Activated naive CD4-positive, alpha-beta T cell treated with anti-CD3 and anti-CD28 coated beads, Interleukin-2, amount 50 U/mL, for 24 hours (primary cell): ENCODE measurements around the gene SLC44A4.

Source experiments
- H3K27ac Mint-ChIP-seq: one replicate; pipeline ENCODE4 v1.8.0; 2021; ENCODE audit warnings: mild to moderate bottlenecking, mixed read lengths
- H3K27me3 Mint-ChIP-seq: one replicate; pipeline ENCODE4 v1.8.0; 2021; ENCODE audit warnings: mixed read lengths
- H3K36me3 Mint-ChIP-seq: one replicate; pipeline ENCODE4 v1.8.0; 2021; ENCODE audit warnings: mixed read lengths
- H3K4me1 Mint-ChIP-seq: one replicate; pipeline ENCODE4 v1.8.0; 2021; ENCODE audit warnings: mixed read lengths
- H3K4me3 Mint-ChIP-seq: one replicate; pipeline ENCODE4 v1.8.0; 2021; ENCODE audit warnings: mild to moderate bottlenecking, mixed read lengths
- H3K9me3 Mint-ChIP-seq: one replicate; pipeline ENCODE4 v1.8.0; 2021; ENCODE audit warnings: mixed read lengths

SLC44A4 gene

DNA sequence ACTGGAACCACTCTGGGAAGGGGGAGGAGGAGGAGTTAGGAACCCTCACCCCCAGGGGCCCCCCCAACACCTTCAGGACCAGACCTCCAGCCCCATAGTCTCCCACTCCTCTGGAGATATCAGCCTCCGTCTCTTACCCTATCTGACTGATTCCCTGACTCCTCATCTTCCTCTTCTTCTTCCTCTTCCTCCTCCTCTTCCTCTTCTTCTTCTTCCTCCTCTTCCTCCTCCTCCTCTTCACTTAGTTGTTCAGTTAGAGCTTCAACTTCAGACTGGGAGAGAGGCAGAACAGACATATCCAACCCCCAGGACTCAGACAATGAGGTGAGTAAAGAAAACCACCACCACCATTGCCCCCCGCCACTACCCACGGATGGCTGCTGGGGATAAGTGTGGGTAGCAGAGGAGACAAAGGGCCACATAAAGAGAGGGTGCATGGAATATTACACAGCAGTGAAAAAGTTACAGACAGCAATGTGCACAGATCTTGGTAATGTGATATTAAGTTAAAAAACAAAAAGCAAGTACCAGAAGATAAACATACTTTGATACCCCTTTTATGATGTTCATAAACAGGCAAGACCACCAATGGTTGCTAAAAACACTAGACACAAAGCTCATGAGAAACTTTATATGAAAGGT is 10.7 kb upstream of the SLC44A4 start:
- no peak overlapping the region for H3K4me3 Mint-ChIP-seq
- H3K27ac Mint-ChIP-seq: no peak overlapping the region
- H3K27me3 Mint-ChIP-seq: no peaks in the 10 kb centered on the region
- no peaks in the 10 kb centered on the region for H3K4me1 Mint-ChIP-seq
- H3K36me3 Mint-ChIP-seq: peaks cover 13% of the 10 kb centered on the region
- no peaks in the 10 kb centered on the region for H3K9me3 Mint-ChIP-seq

- no peaks in the 10 kb centered on the region for H3K4me1 Mint-ChIP-seq
- peaks cover 13% of the 10 kb centered on the region for H3K36me3 Mint-ChIP-seq
- H3K27ac Mint-ChIP-seq: no peak overlapping the region
- no peak overlapping the region for H3K4me3 Mint-ChIP-seq
- H3K9me3 Mint-ChIP-seq: no peaks in the 10 kb centered on the region
- no peaks in the 10 kb centered on the region for H3K27me3 Mint-ChIP-seq
Observed at GRCh38 chr6:31888276-31889258, 9.8 kb upstream of the SLC44A4 start.

DNA sequence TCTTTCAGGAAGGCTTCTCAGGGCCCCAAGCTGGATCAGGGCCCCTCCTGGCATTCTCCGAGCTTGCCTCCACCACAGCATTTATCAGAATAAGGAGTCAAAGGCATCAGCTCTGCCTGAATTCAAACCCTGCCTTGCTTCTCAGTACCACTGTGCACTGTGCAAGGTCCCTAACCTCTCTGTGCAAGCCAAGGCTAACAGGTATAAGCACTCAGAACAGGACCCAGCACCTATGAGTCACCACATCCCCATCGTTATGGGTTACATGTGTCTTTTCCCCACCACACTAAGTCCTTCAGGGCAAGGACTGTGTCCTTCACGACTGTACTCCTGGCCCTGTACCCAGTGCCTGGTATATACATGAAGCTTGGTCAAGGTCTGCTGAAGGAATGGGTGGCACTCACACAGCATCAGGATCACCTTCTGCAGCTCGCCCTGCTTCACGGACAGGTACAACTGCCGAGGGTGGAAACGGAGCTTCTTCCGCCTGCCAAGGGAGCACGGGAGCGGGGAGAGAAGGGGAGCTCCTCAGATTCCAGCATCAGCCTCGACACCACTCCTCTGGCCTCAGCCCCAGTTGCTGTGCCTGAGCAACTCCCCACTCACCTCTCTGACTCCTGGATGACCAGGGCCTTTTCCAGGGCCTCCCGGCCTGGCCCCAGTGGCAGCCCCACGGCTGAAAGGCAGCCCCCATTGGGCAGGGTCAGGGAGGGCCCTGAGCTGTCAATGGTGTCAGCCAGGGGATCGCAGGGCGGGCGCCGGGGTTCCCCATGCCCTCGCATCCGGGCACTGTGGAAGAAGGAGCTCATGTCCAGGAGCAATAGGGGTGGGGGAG is 8.6 kb upstream of the SLC44A4 start:
- Mint-ChIP-seq H3K27me3 (no peaks in the 10 kb centered on the region), H3K27ac (no peak overlapping the region), H3K9me3 (no peaks in the 10 kb centered on the region), H3K4me3 (no peak overlapping the region), H3K4me1 (no peaks in the 10 kb centered on the region), H3K36me3 (peaks cover 13% of the 10 kb centered on the region)

DNA sequence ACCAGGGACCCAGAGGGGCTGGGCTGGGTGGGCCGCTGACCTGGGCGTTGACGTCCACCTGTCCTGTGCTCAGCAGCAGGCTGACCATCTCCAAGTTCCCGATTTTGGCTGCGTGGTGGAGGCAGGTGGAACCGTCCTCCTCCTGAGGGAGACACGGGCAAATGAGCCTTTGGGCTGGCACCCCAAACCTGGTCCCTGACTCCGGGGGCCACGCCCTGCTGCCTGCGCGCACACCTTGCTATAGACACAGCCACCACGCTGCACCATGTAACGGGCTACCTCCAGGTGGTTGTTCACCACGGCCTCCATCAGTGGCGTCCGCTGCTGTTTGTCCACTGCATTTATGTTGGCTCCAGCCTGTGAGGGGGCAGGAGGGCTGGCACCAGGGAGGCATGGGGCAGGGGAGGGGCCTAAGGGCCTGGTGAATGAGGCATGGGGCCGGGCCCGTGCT is 7.8 kb upstream of the SLC44A4 start:
- Mint-ChIP-seq H3K4me3 (no peak overlapping the region), H3K27ac (no peak overlapping the region), H3K27me3 (no peaks in the 10 kb centered on the region), H3K36me3 (peaks cover 13% of the 10 kb centered on the region), H3K4me1 (no peaks in the 10 kb centered on the region), H3K9me3 (no peaks in the 10 kb centered on the region)

- no peaks in the 10 kb centered on the region for H3K9me3 Mint-ChIP-seq
- no peak overlapping the region for H3K4me3 Mint-ChIP-seq
- H3K27ac Mint-ChIP-seq: no peak overlapping the region
- H3K4me1 Mint-ChIP-seq: no peaks in the 10 kb centered on the region
- peaks cover 17% of the 10 kb centered on the region for H3K36me3 Mint-ChIP-seq
- H3K27me3 Mint-ChIP-seq: no peaks in the 10 kb centered on the region
Observed at GRCh38 chr6:31884528-31885035, 5.8 kb upstream of the SLC44A4 start.

- Mint-ChIP-seq H3K9me3 (no peaks in the 10 kb centered on the region), H3K4me3 (no peak overlapping the region), H3K27ac (no peak overlapping the region), H3K27me3 (no peaks in the 10 kb centered on the region), H3K36me3 (peaks cover 17% of the 10 kb centered on the region), H3K4me1 (no peaks in the 10 kb centered on the region)
Observed at GRCh38 chr6:31883676-31884075, 4.9 kb upstream of the SLC44A4 start.

GRCh38 chr6:31882344-31882743 is 3.5 kb upstream of the SLC44A4 start:
- Mint-ChIP-seq H3K9me3 (no peaks in the 10 kb centered on the region), H3K27me3 (no peaks in the 10 kb centered on the region), H3K4me1 (no peaks in the 10 kb centered on the region), H3K36me3 (peaks cover 17% of the 10 kb centered on the region), H3K27ac (no peak overlapping the region), H3K4me3 (no peak overlapping the region)

GRCh38 chr6:31881136-31881859 is 2.5 kb upstream of the SLC44A4 start:
- Mint-ChIP-seq H3K27ac (no peak overlapping the region), H3K4me3 (no peak overlapping the region), H3K36me3 (peaks cover 17% of the 10 kb centered on the region), H3K27me3 (no peaks in the 10 kb centered on the region), H3K9me3 (no peaks in the 10 kb centered on the region), H3K4me1 (no peaks in the 10 kb centered on the region)

- Mint-ChIP-seq H3K4me1 (no peaks in the 10 kb centered on the region), H3K36me3 (peaks cover 13% of the 10 kb centered on the region), H3K4me3 (no peak overlapping the region), H3K27ac (no peak overlapping the region), H3K9me3 (no peaks in the 10 kb centered on the region), H3K27me3 (no peaks in the 10 kb centered on the region)
Observed at GRCh38 chr6:31880616-31881015, 1.8 kb upstream of the SLC44A4 start.

DNA sequence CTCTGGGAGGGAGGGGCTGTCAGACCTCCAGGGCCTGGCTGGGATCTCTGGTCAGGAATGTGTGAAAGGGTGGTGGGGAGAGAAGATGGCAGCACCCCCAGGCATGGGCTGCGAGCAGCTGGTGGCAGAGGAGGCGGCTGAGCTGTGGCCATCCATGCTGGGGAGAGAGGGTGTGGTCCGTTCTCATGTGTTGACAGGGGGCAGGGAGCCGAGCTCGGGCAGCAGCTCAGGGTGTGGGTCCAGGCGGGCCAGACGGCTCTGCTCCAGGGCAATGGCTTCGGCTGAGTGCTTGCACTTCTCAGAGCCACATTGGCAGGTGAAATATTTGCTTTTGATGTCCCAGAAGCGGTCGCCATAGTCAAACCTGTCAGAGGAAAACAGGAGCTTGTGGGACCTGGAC is 1.1 kb upstream of the SLC44A4 start:
- H3K4me3 Mint-ChIP-seq: no peak overlapping the region
- H3K4me1 Mint-ChIP-seq: no peaks in the 10 kb centered on the region
- H3K27ac Mint-ChIP-seq: no peak overlapping the region
- H3K27me3 Mint-ChIP-seq: no peaks in the 10 kb centered on the region
- H3K36me3 Mint-ChIP-seq: peaks cover 13% of the 10 kb centered on the region
- H3K9me3 Mint-ChIP-seq: no peaks in the 10 kb centered on the region

DNA sequence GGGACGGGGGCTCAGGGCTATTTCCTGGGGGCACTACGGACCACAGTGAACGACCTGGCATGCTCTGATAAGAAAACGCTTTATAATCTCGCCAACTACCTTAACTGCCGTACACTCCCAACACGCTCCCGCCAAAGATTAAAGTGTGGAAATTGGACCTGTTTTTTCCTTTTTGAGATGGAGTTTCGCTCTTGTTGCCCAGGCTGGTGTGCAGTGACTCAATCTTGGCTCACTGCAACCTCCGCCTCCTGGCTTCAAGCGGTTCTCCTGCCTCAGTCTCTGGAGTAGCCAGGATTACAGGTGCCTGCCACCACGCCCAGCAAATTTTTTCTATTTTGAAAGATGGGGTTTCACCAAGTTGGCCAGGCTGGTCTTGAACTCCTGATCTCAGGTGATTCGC is 346 bp upstream of the SLC44A4 start:
- Mint-ChIP-seq H3K4me3 (no peak overlapping the region), H3K4me1 (no peaks in the 10 kb centered on the region), H3K36me3 (peaks cover 13% of the 10 kb centered on the region), H3K9me3 (no peaks in the 10 kb centered on the region), H3K27ac (no peak overlapping the region), H3K27me3 (no peaks in the 10 kb centered on the region)

GRCh38 chr6:31878222-31878621 is 575 bp downstream of the SLC44A4 start:
- peaks cover 13% of the 10 kb centered on the region for H3K36me3 Mint-ChIP-seq
- H3K27ac Mint-ChIP-seq: no peak overlapping the region
- no peak overlapping the region for H3K4me3 Mint-ChIP-seq
- no peaks in the 10 kb centered on the region for H3K9me3 Mint-ChIP-seq
- H3K4me1 Mint-ChIP-seq: no peaks in the 10 kb centered on the region
- no peaks in the 10 kb centered on the region for H3K27me3 Mint-ChIP-seq

- no peaks in the 10 kb centered on the region for H3K27me3 Mint-ChIP-seq
- H3K4me3 Mint-ChIP-seq: no peak overlapping the region
- no peaks in the 10 kb centered on the region for H3K9me3 Mint-ChIP-seq
- no peaks in the 10 kb centered on the region for H3K4me1 Mint-ChIP-seq
- no peak overlapping the region for H3K27ac Mint-ChIP-seq
- H3K36me3 Mint-ChIP-seq: peaks cover 13% of the 10 kb centered on the region
Observed at GRCh38 chr6:31877651-31878161, 1.1 kb downstream of the SLC44A4 start.

DNA sequence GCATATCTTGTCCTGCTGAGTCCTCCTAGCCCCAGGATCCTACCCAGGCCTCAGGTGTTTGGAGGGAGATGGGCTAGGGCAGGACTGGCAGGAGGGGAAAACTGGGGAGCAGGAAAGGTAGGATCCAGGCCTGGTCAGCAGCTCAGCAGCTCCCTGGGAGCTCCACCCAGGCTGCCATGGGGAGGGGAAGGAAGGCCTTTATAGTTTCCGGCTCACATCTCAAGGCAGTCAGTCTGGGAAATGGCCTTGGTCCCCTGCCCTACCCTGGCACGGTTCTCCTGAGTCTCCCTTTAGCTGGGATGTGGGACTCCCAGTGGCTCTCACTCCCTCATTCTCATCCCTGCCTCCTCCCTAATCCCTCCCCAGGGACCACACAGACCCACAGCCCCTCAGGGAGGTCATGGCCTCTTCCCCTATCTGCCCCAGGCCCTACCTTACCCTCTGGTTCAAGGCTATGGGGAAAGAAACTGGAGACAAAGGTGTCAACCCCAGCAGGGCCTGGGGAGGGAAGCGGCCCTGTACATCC is 1.6 kb downstream of the SLC44A4 start:
- Mint-ChIP-seq H3K9me3 (no peaks in the 10 kb centered on the region), H3K27me3 (no peaks in the 10 kb centered on the region), H3K27ac (no peak overlapping the region), H3K36me3 (peaks cover 13% of the 10 kb centered on the region), H3K4me1 (no peaks in the 10 kb centered on the region), H3K4me3 (no peak overlapping the region)
